Measurements from ENCODE around the gene OR11G2.
"Not testable (repeated sequence)": the region's sequence is repeated elsewhere in the genome, so short reads cannot be mapped to it uniquely, and the experiment has no call there.

Gene OR11G2

DNA sequence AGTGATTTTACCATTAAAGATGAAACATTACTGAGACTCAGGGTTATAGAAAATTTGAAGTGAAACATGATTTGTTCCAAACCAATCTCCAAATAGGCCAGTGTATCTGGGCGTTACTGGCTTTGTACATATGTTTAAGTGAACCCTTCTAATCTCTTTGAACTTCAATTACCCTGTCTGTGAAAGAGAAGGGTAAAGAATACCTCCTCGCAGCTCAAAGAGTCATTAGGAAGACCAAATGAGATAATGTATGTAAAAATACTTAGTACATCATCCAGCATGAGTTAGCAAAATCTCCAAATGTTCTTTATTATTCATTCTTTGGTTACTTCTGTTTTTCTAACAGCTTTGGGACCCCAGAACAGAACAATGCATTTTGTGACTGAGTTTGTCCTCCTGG lies 32.7 kb downstream of the OR11G2 start, which contains the start of gene OR11H6:
Gene OR11H6, plus strand, starts transcription at position 301 of the 400 bp plus-strand sequence. Its CDS starts 0 bp downstream, at position 301.
- in situ Hi-C loops (cut with HindIII; ENCODE audit: low sequenced_read_pairs) = no loop called here

DNA sequence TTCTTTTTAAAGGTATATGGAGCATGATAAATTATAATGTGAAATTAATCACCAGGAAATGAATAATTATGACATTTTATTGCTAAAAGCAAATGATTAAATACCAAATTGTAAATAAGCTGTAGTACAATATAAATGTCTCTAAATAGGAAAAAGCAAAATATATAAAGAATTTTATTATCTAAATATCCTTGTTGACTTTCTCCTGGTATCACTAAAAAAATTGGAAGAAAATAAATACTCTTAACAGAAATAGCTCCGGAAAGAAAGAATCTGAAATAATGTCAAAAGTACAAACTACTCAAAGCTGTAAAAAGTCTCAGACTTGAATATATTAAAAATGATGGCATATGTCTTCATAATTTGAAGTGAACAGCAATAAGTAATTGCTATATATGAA lies 38.0 kb downstream of the OR11G2 start, which contains the start of gene OR11H7:
Gene OR11H7, plus strand, starts transcription at position 301 of the 400 bp plus-strand sequence.
- in situ Hi-C loops (cut with HindIII; ENCODE audit: low sequenced_read_pairs) = no loop called here

DNA sequence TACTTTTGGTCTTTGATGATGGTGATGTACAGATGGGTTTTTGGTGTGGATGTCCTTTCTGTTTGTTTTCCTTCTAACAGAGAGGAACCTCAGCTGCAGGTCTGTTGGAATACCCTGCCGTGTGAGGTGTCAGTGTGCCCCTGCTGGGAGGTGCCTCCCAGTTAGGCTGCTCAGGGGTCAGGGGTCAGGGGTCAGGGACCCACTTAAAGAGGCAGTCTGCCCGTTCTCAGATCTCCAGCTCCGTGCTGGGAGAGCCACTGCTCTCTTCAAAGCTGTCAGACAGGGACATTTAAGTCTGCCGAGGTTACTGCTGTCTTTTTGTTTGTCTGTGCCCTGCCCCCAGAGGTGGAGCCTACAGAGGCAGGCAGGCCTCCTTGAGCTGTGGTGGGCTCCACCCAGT lies 44.7 kb downstream of the OR11G2 start:
- in situ Hi-C loops (cut with HindIII; ENCODE audit: low sequenced_read_pairs) = not testable (repeated sequence)

DNA sequence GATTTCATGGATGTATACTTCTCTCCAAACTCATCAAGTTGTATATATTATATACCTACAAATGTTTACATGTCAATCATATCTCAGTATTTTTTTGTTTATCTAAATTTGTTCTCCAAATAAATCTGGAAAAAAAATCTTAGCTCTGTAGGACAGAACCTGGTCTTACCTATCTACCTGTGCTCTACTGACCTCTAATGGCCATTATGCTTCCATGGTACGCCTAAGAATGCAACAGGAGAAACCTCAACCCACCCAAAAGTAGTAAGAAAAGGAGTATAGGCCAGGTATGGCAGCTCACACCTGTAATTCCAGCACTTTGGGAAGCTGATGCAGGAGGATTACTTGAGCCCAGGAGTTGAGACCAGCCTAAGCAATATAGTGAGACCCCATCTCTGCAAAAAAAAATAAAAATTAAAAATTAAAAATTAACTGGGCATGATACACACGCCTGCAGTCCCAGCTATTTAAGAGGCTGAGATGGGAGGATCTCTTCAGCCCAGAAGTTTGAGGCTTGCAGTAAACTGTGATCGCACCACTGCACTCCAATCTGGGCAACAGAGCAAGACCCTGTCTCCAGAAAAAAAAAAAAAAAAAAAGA lies 57.0 kb downstream of the OR11G2 start:
- in situ Hi-C loops (cut with HindIII; ENCODE audit: low sequenced_read_pairs) = no loop called here
